NCI-H2227 (cell line): Measurements from ENCODE around the gene MAP2K2.

Experiments used
- DNase-seq: peaks from one replicate; lab custom pipeline; 2025; ENCODE audit not compliant: unreplicated experiment; lab: John Stamatoyannopoulos, UW

Gene MAP2K2

DNA sequence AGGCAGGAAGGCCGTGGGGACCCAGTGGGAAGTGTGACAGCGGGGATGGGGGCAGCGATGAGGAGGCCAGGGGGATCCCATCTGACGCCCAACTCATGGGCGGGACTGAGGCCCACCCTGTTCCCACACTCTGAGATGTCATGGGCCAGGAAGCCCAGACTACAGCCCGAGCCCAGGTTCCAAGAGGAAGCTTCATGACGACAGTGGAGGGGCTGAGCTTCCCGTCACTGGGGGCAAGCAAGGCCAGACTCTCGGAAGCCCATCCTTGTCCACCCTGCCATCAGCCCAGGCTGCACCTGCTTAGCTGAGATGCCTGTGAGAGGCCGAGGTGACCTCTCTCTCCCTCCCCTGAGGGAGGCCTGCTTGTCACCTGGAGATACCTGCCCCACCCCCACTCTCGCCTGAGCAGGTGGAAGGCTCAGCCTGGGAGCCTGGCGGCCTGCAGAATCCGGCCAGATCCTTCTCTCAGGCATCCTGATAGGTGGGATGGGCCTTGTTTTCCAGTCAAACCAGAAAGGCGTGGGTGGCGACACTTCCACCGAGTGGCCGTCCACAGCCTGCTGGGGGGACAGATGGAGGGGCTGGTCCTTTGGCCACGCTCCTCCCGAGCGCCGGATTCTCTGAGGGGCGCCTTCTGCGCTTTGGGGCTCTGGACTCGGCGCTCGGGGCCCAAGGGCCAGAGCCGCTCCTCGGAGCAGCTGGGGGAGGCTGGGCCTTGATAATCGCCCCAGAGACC is 62.1 kb downstream of the MAP2K2 start:
- DNase-seq, result no peak

DNA sequence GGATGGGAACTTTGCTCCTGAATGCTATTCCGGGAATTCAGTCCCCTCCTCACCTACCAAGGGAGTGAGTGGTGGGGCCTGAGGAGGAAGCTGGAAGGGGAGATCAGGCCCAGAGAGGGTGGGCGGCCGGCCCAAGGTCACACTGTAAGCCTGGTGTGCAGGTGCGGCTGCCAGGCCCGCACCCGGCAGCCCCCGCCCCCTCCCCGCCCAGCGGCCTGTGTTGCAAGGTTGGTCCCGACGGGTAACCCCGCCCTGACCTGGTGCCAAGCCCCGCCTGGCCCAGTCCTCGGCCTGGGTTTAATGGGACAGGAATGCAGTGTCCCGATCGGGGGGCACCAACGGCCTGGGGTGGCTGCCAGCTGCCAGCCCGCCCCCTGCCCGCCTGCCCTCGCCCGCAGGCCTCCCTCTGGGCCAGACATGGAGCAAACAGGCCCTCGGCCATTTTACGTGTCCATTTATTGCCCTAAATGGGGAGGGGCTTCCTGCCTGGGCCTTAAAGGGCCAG is 62.7 kb downstream of the MAP2K2 start:
- no peak for DNase-seq

- no peak for DNase-seq
These were observed 63.2 kb downstream of the MAP2K2 start for GRCh38 chr19:4060621-4061177.

DNA sequence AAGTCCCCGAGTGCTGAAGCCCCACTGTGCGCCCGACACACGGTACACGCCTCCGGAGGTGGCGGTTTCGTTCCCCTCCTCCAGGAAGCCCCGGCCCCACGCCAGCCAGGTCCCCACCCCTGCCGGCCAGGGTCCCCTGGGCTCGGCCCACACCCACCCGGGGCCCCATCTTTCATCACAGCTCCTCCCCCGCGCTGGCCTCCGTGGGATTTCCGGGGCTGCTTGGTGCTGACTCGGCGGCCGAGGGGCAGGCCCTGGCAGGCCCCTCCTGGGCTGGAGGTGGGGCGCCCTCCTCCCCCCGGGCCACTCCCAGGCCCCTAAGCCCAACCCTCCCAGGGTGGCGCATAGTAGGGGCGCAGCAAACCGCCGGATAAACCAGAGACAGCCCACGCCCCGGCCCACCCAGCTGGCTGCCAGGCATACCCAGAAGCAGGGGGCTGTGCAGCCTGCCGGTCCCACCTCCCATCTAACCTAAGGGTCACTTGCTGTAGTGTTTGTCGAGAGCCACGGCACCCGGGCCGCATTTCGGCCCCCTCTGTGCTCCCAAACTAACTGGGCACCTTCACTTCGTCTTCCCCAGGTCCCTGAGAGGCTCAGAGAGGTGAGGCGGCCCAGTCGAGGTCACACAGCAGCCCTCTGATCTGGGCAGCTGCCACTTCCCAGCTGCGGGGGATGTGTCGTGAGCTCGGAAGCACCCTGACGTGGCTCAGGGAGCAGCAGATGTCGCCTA is 63.9 kb downstream of the MAP2K2 start:
- no peak for DNase-seq

DNA sequence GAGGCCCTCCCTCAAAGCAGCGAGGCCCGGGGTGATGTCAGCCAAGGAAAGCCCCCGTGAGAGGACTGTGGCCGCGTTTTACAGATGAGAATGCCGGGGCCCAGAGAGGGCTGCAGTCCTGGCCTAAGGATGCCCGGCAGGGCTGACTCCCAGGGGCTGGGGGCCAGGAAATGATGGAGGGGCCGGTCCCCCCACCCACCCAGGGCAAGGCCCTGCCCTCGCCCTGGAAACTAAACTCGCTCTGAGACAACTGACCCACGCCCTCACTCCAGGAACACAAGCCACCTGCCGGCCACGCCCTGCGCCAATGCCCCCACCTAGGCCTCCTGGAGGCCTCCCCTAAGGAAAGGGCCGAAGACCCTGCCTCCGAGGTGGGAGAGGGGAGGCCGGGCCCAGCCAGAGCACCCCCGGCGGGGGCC is 64.5 kb downstream of the MAP2K2 start:
- no peak for DNase-seq

DNA sequence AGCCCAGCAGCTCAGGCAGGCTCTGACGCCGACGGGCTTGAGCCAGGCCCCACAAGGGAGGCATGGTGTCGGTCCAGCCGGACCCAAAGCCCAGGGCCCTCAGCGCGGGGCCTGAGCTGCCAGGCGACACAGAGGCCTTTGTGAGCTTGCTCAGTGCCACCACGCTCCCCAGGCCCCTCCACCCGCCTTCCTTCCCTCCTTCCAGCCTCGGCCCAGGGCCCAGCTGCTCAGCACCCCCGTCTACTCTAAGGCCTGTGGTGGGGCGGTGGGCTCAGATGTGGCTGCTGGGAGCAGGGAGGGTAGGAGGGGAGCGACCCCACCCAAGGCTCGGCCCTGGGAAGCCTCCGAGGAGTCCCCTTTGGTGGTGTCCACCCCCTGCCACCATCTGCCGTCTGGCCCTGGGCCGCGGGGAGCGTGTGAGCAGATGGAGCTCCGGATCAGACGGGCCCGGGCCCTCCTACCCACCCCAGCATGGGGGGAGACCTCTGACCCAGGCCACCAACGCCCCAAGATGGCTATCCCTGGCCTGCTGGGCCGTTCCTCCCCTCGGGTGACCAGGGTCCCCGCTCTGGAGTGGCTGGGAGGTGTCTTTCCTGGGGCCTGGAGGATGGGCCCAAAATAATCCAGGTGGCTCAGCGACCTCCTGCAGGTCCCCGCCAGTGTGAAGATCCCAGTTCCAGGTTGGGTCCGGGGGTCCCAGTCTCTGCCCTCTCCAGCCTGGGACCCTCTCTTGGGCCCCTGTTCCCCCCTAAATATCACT is 65.0 kb downstream of the MAP2K2 start:
- no peak for DNase-seq

- no peak for DNase-seq
These were observed 65.8 kb downstream of the MAP2K2 start for GRCh38 chr19:4057931-4058692.

DNA sequence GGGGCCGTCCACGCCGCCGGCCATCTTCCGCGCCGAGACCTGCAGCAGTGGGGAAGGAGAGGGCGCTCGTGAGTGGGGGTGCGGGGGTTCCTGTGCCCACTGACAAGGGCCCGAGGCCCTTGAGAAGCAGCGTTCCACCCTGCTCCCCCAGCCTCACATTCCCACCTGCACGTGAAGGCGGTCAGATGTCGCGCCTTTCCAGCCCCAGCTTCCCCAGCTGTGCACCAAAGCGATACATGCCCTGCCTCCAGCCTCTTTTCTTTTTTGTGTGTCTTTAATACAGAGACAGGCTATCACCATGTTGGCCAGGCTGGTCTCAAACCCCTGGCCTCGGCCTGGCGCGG is 68.7 kb downstream of the MAP2K2 start:
- no peak for DNase-seq

DNA sequence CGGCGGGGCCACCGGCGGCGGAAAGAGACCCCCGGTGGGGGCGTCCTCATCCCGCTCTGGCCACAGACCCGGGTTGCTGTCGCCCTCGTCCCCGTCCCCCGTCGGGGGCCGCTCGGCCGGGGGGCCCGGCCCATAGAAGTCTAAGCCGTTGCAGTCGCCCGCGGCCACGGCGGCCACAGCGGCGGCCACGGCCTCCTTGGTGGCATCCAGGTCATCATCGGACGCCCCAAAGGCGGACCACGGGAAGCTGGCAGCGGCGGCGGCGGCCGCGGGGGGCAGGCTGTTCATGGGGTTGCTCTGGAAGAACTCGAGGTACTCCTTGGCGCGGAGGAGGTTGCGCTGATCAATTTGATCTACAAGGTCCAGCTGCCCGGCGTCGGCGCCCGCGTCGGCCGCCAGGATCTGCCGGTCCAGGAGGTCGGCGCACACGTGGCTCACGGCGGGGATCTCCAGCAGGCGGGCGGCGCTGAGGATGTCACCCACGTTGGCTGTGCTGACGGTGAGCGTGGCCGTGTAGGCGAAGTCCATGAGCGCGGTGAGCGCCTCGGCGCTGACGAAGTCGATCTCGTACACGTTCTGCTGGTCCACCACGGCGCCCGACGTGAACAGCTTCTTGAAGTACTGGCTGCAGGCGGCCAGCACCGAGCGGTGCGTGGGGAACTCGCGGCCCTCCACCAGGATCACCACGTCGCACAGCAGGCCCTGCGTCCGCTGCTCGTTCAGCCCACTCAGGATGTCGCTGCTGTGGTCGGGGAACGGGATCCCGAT is 69.3 kb downstream of the MAP2K2 start:
- DNase-seq, result no peak

DNA sequence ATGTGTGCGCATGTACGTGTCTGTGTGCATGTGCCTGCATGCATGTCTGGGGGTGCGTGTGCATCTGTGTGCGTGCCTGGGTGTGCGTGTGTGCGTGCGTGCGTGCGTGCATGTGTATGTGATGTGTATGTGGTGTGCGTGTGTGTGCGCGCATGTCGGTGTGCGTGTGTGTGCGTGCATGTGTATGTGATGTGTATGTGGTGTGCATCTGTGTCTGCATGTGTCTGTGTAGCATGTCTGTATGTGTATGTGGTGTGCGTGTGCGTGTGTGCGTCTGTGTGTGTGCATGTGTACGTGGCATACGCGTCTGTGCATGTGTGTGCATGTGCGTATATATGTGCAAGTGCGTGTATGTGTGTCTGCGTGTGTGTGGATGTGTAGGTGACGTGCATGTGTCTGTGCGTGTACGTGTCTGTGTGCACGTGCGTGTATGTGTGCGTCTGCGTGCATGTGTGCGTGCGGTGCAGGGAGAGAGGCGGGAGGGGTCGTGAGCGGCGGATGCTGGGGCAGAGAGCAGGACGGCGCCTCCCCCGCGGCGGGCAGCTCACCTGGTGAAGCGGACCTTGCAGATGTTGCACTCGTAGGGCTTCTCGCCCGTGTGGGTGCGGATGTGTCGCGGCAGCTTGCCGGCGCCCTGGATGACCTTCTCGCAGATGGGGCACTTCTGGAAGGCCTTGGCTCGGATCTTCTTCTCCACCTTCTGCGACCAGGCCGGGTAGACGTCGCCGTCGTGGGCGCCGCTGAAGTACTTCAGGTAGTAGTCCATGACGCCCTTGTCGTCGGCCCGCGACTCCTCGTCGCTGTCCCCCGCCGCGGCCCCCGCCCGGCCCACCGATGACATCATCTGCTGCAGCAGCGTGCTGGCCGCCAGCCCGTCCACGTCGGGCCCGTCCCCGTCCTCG is 70.2 kb downstream of the MAP2K2 start:
- DNase-seq, result no peak

GRCh38 chr19:4052993-4053422 is 70.9 kb downstream of the MAP2K2 start:
- no peak for DNase-seq

- no peak for DNase-seq
These were observed 71.6 kb downstream of the MAP2K2 start for GRCh38 chr19:4052114-4052992.

- DNase-seq, result no peak
These were observed 72.5 kb downstream of the MAP2K2 start for GRCh38 chr19:4051175-4052101.

DNA sequence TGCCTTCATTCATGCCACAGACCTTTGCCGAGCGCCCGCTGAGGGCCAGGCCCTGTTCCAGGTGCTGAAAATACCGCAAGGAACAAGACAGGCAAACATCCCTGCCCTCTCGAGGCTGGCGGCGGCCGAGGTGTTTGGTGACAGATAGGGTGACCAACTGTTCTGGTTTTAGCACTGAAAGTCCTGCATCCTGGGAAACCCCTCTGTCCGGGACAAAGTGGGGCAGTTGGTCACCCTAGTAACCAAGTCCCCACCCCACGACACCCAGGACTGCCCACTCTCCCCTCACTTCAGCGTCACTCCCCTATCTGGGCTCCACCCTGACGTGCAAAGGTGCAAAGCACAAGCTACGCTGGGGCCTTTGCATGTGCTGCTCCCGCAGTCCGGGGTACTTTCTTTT is 74.5 kb downstream of the MAP2K2 start:
- DNase-seq, result no peak

GRCh38 chr19:4046946-4047683 is 76.8 kb downstream of the MAP2K2 start:
- no peak for DNase-seq

DNA sequence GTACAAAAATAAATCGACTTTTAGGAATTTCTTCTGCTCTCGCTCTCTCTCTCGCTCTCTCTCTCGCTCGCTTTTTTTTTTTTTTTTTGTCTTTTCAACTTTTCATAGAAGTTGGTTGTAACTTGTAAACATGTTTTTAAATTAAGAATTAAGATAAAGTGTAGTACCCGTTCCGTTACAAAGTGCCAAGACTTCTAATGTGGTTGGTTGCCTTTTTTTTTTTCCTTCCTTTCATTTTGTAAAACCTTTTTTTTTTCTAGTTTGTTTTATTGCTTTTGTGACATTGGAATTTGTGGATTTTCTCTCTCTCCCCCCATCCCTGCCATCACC is 77.6 kb downstream of the MAP2K2 start:
- DNase-seq, result no peak
